Measurements from ENCODE around the gene WIF1. TPM values are rescaled to one million over a fixed set of nuclear protein-coding genes. Genes with fewer than 3 reads are reported as not detected.

Gene WIF1
- polyA plus RNA-seq, 1 experiment: not detected

GRCh38 chr12:65139389-65139788 is 18.3 kb upstream of the WIF1 start:
- ChIA-PET POLR2A (no interaction called here), CTCF (interaction anchor here (0.6 to 1.1 kb wide), 3 partner anchors 15 to 1704 kb away, joined by 3 to 5 read pairs (median 3); no protein-coding TSS in a partner anchor)
- TF ChIP-seq, protein P1, sequence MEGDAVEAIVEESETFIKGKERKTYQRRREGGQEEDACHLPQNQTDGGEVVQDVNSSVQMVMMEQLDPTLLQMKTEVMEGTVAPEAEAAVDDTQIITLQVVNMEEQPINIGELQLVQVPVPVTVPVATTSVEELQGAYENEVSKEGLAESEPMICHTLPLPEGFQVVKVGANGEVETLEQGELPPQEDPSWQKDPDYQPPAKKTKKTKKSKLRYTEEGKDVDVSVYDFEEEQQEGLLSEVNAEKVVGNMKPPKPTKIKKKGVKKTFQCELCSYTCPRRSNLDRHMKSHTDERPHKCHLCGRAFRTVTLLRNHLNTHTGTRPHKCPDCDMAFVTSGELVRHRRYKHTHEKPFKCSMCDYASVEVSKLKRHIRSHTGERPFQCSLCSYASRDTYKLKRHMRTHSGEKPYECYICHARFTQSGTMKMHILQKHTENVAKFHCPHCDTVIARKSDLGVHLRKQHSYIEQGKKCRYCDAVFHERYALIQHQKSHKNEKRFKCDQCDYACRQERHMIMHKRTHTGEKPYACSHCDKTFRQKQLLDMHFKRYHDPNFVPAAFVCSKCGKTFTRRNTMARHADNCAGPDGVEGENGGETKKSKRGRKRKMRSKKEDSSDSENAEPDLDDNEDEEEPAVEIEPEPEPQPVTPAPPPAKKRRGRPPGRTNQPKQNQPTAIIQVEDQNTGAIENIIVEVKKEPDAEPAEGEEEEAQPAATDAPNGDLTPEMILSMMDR (IDR thresholded peaks at IDR 0.05; ENCODE audit: insufficient read depth, low read depth, low read length): no peak
- H3K36me3 ChIP-seq (ENCODE audit: control insufficient read depth, insufficient read depth, low read length): no peaks in the 10 kb centered on the region
- DNase-seq (ENCODE audit: low read depth): no peak
- no peak overlapping the region for H3K4me3 ChIP-seq (ENCODE audit: low read depth, low read length)
- H3K27me3 ChIP-seq (ENCODE audit: control insufficient read depth, insufficient read depth, low read length): peaks cover 12% of the 10 kb centered on the region

DNA sequence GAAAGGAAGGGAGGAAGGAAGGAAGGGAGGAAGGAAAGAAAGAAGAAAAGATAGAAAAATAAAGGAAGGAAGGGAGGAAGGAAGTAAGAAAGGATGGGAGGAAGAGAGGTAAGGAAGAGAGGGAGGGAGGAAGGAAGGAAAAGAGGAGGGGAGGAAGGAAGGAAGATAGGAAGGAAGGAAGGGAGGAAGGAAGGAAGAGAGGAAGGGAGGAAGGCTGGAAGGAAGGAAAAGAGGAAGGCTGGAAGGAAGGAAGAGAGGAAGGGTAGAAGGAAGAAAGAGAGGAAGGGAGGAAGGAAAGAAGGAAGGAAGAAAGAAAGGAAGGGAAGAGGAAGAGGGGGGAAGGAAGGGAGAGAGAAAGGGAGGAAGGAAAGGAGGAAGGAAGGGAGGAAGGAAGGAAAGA is 12.8 kb upstream of the WIF1 start:
- CTCF ChIA-PET: interaction anchor here (1.0 to 1.4 kb wide), 5 partner anchors 8 to 240 kb away, joined by 3 to 4 read pairs (median 3); no protein-coding TSS in a partner anchor

DNA sequence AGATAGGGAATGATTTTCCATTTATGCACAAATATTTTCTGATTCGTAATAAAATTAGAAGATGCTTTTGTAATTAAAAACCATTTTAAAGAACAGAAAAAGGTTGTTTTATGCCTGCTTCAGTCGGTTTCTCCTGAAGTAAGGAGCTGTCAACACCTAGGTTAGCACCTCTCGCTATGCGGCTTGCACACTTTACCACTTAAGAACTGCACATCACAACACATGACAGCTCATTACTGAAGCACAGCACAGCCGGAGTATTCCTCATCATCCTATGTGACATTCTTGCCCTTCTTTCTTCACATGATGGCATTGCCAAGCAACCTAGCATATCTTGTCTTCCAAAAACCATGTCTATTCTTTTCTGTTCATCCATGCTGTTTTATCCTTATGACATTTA is 5.4 kb upstream of the WIF1 start:
- ChIA-PET CTCF (interaction anchor here (1.8 to 5.0 kb wide), 2 partner anchors 234 to 325 kb away, joined by 7 to 39 read pairs; no protein-coding TSS in a partner anchor), POLR2A (no interaction called here)
- no peak for DNase-seq (ENCODE audit: low read depth)
- H3K4me3 ChIP-seq (ENCODE audit: low read depth, low read length): no peak overlapping the region
- H3K27me3 ChIP-seq (ENCODE audit: control insufficient read depth, insufficient read depth, low read length): peaks cover 17% of the 10 kb centered on the region
- H3K36me3 ChIP-seq (ENCODE audit: control insufficient read depth, insufficient read depth, low read length): no peaks in the 10 kb centered on the region
- TF ChIP-seq, protein P1 (IDR thresholded peaks at IDR 0.05; ENCODE audit: insufficient read depth, low read depth, low read length): no peak

More for the DNA sequence above, 12.8 kb upstream of the WIF1 start:
- H3K36me3 ChIP-seq (ENCODE audit: control insufficient read depth, insufficient read depth, low read length): no peaks in the 10 kb centered on the region
- POLR2A ChIA-PET: no interaction called here
- H3K27me3 ChIP-seq (ENCODE audit: control insufficient read depth, insufficient read depth, low read length): peaks cover 4% of the 10 kb centered on the region; the same call in 1 of the 2 replicates
- no peak for DNase-seq (ENCODE audit: low read depth)
- TF ChIP-seq, protein P1 (IDR thresholded peaks at IDR 0.05; ENCODE audit: insufficient read depth, low read depth, low read length): no peak
- H3K4me3 ChIP-seq (ENCODE audit: low read depth, low read length): no peak overlapping the region

GRCh38 chr12:65125975-65126374 is 4.9 kb upstream of the WIF1 start:
- Histone ChIP-seq H3K27me3 (ENCODE audit: control insufficient read depth, insufficient read depth, low read length) (peaks cover 20% of the 10 kb centered on the region), H3K36me3 (ENCODE audit: control insufficient read depth, insufficient read depth, low read length) (no peaks in the 10 kb centered on the region), H3K4me3 (ENCODE audit: low read depth, low read length) (no peak overlapping the region)
- DNase-seq (ENCODE audit: low read depth): no peak
- TF ChIP-seq, protein P1 (IDR thresholded peaks at IDR 0.05; ENCODE audit: insufficient read depth, low read depth, low read length): no peak
- POLR2A ChIA-PET: no interaction called here
- CTCF ChIA-PET: interaction anchor here (0.7 to 5.0 kb wide), 4 partner anchors 9 to 324 kb away, joined by 3 to 39 read pairs (median 6); no protein-coding TSS in a partner anchor

- ChIA-PET CTCF (interaction anchor here (0.7 to 5.0 kb wide), 5 partner anchors 9 to 324 kb away, joined by 3 to 39 read pairs (median 4); no protein-coding TSS in a partner anchor), POLR2A (no interaction called here)
- H3K36me3 ChIP-seq (ENCODE audit: control insufficient read depth, insufficient read depth, low read length): no peaks in the 10 kb centered on the region
- TF ChIP-seq, protein P1 (IDR thresholded peaks at IDR 0.05; ENCODE audit: insufficient read depth, low read depth, low read length): no peak
- no peak overlapping the region for H3K4me3 ChIP-seq (ENCODE audit: low read depth, low read length)
- H3K27me3 ChIP-seq (ENCODE audit: control insufficient read depth, insufficient read depth, low read length): peaks cover 24% of the 10 kb centered on the region
- no peak for DNase-seq (ENCODE audit: low read depth)
Observed at GRCh38 chr12:65125247-65125646, 4.1 kb upstream of the WIF1 start.
